GM21723 (cell line): ENCODE data around the gene SCGN.
"Not testable (repeated sequence)": the region's sequence is repeated elsewhere in the genome, so short reads cannot be mapped to it uniquely, and the experiment has no call there.

ENCODE experiments used
- ATAC-seq: cut with Tn5 transposase; IDR thresholded peaks from one replicate; pipeline ENCODE4 v1.9.1; 2021; ENCODE audit warnings: mild to moderate bottlenecking, moderate library complexity; ENCODE audit not compliant: unreplicated experiment

SCGN gene

DNA sequence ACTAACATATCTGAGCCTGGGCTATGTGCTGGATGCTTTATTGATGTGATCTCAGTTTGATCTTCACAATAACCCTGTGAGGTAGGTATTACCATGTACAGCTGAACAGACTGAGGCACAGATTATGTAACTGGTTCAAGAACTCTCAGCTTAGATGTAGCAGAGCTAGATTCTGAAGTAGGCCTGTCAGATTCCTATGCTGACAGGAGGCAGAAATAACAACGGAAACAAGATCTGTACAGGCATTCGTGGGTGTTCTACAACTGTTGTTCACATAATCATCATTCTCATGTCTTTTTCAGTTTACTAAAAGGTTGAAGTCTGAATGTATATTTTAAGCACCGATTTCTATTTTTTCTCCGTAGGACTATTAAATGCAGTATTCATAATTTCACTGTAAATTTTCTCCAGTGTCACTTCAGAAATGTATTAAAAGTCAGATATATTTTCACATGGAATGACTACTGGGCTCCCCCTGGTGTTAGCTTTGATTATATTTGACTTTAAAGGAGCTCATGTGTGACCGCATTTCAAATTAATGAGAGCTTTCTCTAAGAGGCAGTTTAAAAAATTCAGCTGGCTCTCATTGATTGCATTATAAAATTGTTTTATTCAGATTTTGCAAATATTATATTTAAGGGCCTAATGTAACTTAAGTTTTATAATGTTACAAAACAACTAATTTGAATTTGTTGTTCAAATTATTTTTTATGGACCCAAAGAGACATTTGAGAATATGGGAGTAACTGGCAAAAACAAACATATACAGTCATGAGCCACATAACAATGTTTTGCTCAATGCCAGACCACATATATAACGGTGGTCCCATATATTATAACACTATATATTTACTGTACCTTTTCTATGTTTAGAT is 66.1 kb downstream of the SCGN start:
- ATAC-seq: no peak

DNA sequence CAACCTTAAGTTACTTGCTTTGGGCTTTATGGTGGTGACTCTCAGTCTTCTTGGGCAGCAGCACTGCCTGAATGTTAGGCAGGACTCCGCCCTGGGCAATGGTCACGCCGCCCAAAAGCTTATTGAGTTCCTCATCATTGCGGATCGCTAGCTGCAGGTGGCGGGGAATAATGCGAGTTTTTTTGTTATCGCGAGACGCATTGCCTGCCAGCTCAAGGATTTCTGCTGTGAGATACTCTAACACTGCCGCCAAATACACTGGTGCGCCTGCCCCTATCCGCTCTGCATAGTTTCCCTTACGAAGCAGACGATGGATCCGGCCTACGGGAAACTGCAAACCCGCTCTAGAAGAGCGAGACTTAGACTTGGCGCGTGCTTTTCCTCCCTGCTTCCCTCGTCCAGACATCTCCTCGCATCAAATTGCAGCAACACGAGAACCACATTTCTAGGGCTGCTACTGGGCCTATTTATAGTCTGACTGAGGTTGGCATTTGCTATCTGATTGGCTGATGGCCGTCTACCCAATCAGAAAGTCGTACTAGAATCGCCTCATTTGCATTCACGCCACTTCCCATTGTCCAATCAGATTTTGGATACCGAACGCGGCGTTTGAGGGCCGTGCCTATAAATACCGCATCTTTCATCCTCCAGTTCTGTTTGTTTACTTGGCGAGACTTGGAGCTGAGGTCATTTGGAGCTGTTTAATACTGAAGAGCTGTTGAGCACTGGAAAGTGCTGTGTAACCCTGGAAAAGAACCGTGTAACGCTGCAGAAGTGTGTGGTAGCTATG is 74.3 kb downstream of the SCGN start:
- no peak for ATAC-seq

DNA sequence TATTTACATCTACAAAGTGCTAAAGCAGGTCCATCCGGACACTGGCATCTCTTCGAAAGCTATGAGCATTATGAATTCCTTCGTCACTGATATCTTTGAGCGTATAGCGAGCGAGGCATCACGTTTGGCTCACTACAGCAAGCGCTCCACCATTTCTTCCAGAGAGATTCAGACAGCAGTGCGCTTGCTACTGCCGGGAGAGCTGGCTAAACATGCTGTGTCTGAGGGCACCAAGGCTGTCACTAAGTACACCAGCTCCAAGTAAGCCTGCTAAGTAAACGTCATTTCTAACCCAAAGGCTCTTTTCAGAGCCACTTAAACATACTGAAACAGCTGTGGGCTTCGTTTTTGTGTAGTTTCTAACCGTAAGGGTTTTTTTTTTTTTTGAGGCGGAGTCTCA is 75.0 kb downstream of the SCGN start:
- no peak for ATAC-seq

DNA sequence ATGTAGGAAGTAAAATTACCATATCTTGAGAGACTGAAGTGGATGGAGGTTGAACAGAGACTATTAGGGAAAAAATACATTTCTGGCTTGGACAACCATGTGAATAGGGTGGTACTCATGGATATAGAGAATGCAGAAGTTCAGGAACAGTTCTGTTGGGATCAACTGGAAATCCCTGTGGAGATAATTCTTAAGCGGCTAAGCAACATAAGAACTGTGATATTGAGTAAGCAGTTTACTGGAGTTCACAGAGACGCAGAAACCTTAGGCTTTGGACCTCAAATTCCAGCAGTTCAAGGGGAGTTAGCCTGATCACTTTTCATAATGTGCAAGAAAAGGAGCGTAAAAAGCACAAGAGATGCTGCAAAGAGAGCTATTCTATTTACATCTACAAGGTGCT is 78.9 kb downstream of the SCGN start:
- no peak for ATAC-seq

DNA sequence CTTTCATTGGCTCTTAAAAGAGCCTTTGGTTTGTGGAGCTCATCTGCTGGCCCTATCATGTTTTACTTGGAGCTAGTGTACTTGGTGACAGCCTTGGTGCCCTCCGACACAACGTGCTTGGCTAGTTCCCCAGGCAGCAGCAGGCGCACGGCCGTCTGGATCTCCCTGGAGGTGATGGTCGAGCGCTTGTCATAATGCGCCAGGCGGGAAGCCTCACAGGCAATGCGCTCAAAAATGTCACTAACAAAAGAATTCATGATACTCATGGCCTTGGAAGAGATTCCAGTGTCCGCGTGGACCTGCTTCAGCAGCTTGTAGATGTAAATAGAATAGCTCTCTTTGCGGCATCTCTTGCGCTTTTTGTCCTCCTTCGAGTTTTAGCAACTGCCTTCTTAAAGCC is 79.7 kb downstream of the SCGN start:
- no peak for ATAC-seq

DNA sequence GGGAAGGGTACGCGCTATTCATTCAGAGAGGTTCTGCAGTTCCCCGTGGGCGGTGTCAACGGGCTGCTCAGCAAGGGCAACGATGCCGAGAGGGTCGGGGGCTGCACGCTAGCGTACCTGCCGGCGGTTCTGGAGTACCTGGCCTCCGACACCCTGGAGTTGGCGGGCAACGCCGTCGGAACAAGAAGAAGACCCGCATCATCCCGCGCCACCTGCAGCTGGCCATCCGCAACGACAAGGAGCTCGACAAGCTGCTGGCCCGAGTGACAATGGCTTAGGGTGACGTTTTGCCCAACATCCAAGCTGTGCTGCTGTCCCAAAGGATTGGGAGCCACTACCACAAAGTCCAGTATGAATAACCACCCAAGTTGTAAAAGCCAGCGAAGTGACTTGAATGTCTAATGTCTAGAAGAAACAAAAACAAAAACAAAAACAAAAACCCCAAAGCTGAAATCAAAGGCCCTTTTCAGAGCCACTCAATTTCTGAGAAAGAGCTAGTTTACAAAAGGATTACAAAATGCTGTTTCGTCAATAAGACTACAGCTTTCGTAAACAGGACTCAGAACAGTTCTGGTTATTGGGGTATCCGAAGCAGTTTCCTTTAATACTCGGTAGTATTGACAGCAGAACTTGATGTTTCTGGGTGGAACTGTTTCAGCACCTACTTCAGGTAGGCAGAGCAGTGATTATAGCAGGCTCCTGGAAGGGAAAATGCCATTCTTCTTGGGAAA is 80.6 kb downstream of the SCGN start:
- ATAC-seq: no peak

DNA sequence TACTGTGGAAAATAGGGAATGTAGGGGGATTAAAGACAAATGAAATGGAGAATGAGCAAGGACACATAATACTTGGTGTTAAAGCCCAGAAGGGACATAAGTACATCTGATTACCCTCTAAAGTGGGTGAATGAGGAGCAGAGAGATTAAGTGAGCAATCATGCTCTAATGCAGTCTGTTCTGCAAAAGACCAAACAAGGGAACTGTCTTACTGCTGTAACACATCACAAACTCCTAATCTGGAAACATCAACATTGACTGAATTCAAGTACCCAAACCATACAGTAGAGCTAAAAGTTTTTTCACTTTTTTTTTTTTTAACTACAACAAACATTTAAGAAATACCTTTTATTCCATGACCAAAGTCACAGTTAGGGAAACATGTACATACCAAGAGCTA is 83.2 kb downstream of the SCGN start:
- ATAC-seq: no peak

DNA sequence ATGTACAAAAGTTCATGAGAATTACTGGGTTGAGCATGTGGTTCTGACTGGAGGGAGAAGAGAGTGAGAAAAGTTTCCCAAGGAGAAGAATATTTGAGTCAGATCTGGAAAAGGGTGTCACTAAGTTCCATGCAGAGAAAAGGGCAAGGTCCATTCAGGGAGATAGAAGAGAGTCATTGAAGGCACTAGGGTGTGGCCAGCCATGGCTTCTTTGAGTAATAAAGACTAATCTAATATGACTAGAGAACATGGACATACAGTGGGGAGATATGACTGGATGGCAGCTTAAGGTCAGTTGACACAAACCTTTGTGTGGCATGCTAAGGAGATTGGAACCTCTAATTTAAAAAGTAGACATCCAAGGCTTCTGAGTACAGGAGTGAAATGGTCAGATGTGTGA is 91.9 kb downstream of the SCGN start:
- no peak for ATAC-seq

DNA sequence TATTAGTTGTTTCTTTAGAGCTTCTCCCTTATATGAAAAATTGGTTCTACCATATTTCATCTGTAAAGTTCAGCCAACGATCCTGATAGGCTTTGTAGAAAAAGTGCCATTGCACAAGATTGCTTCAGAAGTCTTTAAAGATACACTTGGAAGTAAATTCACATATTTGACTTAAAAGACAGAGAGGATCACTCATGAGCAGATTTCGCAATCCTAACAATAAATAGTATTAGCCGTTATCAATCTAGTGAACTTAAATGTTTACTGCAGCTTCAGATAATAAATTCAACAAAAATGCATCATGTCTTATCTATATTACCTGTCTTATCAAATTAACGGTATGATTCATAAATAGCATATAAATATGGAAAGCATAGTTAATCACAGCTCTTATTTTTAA is 93.8 kb downstream of the SCGN start:
- no peak for ATAC-seq

DNA sequence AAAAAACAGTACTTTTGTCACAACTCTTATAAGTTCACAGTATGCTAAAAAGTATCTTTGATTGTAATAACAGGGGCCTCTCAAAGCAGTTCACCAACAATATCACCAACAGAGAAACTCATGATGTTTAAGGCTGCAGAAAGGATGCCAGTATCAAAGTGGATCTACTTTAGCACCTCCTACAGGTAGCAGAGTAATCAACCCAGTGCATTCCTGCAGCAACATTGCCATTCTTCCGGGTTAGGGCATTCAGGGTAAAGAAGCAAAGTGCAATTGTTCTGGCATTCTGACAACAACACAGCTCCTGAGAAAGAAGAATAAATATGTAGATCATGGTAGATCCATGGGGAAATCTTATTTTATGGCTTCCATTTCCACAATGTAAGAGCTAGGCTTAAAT is 95.0 kb downstream of the SCGN start:
- no peak for ATAC-seq

DNA sequence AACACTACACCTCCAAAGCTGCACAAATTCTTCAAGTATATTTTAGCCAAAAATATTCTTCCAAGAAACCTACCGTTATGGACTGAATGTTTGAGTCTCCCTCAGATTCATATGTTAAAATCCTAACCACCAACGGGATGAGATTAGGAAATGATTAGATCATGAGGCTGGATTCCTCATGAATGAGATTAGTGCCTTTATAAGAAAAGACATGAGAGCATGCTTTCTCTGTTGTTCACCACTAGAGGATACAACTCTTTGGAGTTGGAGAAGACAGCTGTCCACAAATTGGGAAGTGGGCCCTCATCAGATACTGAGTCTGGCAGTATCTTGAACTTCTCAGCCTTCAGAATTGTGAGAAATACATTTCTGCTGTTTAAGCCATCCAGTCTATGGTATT is 95.5 kb downstream of the SCGN start:
- ATAC-seq: no peak

DNA sequence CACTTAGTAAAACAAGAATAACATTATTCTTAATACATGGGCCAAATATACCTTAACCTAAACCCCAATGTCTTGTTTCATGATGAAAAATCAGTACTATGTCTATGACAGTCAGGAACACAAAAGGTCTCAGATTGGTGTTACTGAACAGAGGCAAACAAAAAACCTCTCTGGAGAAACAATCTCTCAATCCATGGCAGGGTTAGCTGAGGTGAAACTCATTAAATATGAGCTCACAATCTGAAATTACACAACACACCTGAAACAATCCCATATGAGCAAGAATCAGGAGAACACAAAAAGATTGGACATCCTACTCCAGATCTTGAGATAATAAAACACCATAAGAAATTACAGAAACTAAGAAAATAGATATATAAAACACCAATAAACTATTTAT is 96.0 kb downstream of the SCGN start:
- no peak for ATAC-seq

DNA sequence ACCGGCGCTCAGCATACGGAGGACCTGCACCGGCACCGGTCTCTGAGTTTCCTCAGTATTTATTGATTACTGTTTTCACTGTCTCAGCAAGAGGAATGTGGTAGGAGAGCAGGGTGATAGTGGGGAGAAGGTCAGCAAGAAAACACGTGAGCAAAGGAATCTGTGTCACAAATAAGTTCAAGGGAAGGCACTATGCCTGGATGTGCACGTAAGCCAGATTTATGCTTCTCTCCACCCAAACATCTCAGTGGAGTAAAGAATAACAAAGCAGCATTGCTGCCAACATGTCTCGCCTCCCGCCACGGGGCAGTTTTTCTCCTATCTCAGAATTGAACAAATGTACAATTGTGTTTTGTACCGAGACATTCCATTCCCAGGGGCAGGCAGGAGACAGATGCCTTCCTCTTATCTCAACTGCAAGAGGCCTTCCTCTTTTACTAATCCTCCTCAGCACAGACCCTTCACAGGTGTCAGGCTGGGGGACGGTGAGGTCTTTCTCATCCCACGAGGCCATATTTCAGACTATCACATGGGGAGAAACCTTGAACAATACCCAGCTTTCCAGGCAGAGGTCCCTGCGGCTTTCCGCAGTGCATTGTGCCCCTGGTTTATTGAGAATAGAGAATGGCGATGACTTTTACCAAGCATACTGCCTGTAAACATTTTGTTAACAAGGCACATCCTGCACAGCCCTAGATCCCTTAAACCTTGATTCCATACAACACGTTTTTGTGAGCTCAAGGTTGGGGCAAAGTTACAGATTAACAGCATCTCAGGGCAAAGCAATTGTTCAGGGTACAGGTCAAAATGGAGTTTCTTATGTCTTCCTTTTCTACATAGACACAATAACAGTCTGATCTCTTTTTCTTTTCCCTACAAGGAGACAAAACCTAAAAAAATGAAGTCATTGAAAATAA is 96.8 kb downstream of the SCGN start:
- ATAC-seq: not testable (repeated sequence)

DNA sequence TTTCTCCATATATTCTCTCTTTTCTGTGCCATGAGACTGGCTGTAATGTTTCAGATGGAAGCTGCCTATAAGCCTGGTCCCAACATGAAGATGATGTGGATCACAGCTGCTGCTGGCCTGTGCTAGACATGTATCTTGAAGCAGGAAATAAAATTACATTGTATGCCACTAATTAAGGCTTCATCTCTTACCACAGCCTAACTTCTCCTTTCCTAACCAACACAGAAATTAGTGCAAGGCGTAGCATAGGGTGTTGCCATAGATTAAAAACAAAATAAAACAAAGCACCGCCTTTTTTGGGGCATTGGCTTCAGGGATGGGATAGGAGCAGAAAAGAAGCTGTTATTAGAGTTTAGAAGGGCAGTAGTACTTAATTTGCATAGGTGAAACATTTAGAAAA is 97.8 kb downstream of the SCGN start:
- no peak for ATAC-seq

DNA sequence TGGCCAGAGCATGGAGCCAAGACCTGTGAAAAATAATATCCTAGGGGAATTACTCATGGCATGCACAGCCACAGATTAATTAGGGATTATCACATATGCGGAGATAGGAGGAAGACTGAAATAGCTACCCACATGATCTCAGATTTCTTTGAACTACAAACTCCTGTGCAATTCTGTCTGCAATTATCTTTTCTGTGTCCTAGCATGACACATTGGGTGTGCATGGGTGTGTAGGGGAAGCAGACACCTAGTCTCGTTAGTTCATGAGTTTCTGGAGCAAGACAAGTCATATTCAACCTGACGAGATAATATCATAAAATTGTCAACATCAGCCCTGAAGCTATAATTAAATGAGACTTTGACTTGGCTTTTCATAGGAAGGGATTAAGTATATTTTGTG is 98.9 kb downstream of the SCGN start:
- no peak for ATAC-seq
